HG03378 (cell line): ENCODE results near the gene AGPAT1.
A peak's percentile ranks its signal among the peaks of the same experiment; 100 is the strongest.
"Not testable (repeated sequence)": the region's sequence is repeated elsewhere in the genome, so short reads cannot be mapped to it uniquely, and the experiment has no call there.

ENCODE experiments used
- ATAC-seq: cut with Tn5 transposase; IDR thresholded peaks from one replicate; pipeline ENCODE4 v1.9.1; 2021; ENCODE audit warnings: mild to moderate bottlenecking, moderate library complexity; ENCODE audit not compliant: unreplicated experiment

The AGPAT1 gene

GRCh38 chr6:32200711-32201475, 25.0 kb upstream of the AGPAT1 start:
- ATAC-seq: no peak

- ATAC-seq: no peak
Measured at GRCh38 chr6:32198866-32199265, 23.0 kb upstream of the AGPAT1 start.

DNA sequence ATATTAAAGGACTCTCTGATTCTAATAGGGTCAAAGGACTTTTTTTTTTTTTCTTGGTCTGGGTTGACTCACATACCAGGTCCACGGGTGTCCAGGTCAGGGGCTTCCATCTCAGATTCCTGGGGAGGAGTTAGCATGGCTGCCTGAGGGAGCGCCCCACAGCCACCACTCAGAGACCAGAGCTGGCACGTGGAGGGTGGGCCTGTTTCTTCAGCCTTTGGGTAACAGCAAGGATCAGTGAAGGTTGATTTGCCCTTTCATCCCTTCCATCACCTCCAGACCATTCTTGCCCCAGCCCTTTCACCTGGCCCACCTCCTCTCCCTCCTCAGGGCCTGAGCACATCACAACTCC, 22.4 kb upstream of the AGPAT1 start:
- ATAC-seq: no peak

DNA sequence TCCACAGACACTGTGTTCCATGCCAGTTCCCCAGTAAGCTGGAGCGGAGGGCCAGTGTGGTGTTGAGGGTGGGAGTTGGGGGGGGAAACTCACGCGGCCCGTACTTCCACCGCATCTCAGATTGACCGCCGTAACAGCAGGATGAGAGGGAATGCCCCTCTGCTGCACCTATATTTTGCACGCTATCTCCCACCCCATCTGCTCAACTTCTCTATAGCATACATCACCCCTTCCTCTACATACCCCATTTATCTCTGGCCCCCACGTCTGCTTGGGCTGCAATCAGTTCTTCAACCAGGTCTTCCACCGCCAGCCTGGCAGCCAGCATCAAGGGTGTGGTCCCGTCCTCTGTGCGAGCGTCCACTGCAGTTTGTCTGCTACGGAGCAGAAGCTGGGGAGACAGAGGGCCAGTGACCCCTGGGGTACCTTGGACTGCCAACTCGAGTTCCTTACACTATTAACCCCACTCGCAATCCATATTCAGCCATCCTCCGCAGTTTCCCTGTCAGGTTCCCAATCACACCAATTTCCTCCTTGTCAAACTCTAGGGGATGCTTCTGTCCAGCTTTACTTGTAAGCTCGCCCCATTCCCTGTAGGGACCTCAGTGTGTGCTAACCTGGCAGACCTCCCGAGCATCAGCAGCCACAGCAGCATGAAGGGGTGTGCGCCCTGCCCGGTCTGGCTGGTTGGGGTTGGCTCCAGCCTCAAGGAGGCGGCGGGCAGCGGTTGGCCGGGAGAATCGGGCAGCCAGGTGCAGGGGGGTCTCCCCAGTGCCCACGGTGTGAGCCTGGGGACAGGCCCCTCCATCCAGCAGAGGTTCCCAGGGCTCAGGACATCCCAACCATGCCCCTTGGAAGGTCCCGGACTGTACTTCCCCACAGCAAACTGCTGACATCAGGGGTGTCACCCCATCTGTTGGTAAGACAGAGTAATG, 21.1 kb upstream of the AGPAT1 start:
- no peak for ATAC-seq

DNA sequence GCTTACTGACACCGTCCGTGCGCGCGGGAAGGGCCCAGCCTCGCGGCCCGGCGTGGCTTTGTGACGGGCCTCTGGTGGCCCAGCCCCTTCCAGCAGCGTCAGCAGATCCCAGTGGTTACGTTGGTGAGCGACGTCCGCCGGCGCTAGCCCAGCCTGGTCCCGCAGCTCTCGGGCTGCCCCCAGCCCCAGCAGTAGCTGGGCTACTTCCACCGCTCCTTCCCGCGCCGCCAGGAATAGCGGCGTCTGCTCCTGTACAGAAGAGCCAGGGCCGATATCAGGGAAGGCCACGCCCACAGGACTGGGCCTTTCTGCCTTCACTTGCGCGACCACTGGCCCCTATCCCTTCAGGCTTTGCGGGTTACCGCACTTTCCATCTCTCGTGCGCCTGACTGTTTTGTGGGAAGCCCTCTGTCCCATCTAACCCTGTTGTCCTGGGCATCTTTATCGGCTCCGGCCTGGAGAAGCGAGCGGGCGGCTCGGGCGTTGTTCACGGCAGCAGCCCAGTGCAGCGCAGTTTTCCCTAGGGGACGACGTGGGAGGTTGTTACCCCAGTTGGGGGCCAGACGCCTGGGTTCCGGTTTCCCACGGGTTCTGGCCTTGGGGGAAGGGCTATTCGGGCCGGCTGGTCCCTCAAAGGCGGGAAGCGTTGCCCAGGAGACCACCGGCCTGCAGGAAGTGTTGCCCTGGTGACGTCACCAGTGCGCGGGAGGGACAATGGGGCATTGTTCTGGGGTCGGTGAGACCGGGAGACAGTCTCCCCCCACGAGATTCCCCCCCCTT, 20.2 kb upstream of the AGPAT1 start:
- ATAC-seq: peak; percentile 67

DNA sequence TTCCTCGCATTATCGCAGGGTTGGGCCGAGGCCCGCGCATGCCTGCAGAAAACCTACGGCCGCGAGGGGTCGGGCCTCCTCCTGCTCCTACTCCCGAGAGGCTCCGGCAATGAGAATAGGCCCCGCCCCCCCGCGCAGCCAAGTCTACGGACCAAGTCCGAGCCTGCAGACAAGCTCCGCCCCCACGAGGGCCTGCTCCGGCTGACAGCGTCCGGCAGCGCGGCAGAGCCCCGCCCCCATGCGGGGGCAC, 19.7 kb upstream of the AGPAT1 start:
- no peak for ATAC-seq

- ATAC-seq: peak; percentile 72
Measured at GRCh38 chr6:32194825-32195651, 19.2 kb upstream of the AGPAT1 start.

- ATAC-seq: no peak
Measured at GRCh38 chr6:32194388-32194787, 18.5 kb upstream of the AGPAT1 start.

DNA sequence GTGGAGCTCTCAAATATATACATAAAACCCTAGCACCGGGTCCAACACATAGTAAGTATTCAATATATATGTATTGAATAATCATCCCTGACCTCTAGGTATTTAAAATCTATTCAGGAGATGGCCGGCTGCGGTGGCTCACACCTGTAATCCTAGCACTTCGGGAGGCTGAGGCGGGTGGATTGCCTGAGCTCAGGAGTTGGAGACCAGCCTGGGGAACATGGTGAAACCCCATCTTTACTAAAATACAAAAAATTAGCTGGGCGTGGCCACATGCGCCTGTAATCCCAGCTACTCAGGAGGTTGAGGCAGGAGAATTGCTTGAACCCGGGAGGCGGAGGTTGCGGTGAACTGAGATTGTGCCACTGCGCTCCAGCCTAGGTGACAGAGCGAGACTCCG, 17.2 kb upstream of the AGPAT1 start:
- ATAC-seq: not testable (repeated sequence)

GRCh38 chr6:32192608-32193039, 16.7 kb upstream of the AGPAT1 start, which contains the start of gene GPSM3:
Gene GPSM3 (minus strand): TSS chr6:32192643. CDS start chr6:32192513, 130 bp downstream.
- no peak for ATAC-seq

- no peak for ATAC-seq
Measured at GRCh38 chr6:32191696-32192607, 16.1 kb upstream of the AGPAT1 start.

GRCh38 chr6:32190911-32191677, 15.2 kb upstream of the AGPAT1 start:
- no peak for ATAC-seq

GRCh38 chr6:32190054-32190851, 14.4 kb upstream of the AGPAT1 start, which contains the start of gene PBX2:
Gene PBX2 (minus strand): TSS chr6:32190202. CDS start chr6:32189915, 287 bp downstream.
- ATAC-seq: no peak

DNA sequence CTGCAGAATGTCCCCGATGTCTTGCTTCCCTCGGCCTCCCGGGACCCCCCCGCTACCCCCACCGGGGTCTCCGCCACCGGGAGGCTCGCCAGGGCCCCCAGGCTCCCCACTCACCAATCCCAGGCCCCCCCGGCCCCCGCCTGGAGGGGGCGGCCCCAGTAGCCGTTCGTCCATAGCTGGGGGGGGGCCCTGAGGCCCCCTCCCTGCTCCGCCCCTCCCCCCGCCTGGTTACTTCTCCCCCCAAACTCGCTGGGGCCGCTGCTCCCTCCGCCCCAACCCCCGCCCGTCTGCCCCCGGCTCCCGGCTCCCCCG, 13.8 kb upstream of the AGPAT1 start:
- no peak for ATAC-seq

DNA sequence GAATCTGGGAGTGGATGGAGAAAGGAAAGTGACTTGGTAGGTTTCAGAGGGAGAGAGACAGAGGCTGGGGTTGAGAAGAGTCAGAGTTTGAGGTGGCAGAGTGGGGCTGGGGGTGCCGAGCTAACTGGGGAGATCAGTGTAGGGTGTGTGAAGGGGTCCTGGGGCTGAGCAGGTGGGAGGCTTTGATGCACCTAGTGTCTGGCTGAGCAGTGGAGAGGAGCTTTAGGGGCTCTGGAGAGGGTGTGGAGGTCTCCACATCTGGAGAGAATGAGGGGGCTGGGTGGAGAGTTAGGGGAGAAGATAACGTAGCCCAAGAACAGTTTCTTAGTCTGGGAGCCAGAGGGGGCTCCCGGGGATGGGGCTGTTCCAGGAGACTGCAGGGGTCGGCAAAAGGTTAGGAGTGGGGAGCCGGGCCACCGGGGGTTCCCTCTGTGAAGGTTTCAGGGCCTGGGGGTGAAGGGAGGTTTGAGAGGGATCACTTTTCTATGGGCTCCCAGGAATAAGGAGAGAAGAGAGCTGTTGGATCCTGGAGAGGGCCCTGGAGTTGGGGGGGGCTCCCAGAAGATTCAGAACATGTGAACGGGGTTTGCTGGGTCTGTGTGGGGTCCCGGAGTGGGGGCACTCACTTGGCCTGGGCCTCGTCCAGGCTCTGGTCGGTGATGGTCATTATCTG, 13.3 kb upstream of the AGPAT1 start:
- ATAC-seq: no peak

DNA sequence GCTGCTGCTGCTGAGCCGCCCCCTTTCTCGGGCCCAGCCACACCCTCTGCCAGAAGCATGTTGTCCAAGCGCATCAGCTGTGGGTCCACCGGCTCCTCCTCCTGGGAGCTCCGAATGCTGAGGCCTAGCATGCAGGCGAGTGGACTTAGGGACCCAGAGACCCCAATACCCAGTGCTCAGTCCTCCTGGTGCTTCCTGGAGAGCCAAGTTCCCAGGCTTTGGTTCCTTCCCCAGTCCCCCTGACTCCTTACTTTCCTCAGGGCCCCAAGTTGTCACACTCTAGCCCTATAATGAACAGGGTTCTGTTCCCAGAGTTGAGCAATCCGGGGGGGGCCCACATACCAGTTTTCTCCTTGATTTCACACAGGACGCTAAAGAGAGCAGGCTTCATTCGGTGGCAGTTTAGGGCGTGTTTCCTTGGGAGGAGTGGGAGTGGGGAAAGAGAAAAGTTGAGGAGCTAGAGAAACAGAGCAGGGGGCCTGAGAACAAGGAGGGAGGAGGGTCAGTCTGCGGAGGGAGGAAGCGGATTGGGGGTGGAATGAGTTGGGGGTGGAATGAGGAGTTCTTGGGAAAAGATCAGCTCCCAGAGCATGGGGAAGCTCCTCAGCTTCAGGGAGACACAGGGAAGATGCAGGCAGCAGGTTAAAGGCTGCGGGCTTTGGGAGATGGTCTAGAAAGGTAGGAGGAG, 12.6 kb upstream of the AGPAT1 start:
- no peak for ATAC-seq
